HL-60/S4 treated with retinoic acid at 250 ng/mL for 4 days and 3 days (cell line): ENCODE results near the gene NCOR1.
"Not testable (repeated sequence)": the region's sequence is repeated elsewhere in the genome, so short reads cannot be mapped to it uniquely, and the experiment has no call there.

Experiments used
- in situ Hi-C: fragments of 300-500 bp; cut with MboI; formaldehyde crosslinking; loops from 2 replicates; pipeline ENCODE4 v1.7.0; 2022; ENCODE audit warnings: low sequenced_read_pairs

The NCOR1 gene

DNA sequence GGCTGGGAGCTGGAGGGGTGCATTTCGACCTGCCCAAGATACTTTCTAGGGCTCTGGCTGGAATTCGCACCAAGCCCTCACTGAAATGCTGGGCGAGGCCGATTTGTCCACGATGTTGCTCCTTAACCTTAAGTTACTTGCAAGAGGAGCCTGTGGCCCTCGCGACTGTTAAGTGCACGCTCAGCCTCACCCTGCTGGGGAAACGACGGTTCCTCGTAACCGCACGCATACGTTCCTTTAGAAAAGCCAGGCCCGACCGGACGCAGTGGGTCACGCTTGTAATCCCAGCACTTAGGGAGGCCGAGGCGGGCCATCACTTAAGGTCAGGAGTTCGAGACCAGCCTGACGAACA is 607 bp upstream of the NCOR1 start:
- in situ Hi-C loops = no loop called here

- in situ Hi-C loops = no loop called here
Measured at GRCh38 chr17:16215002-16215272, 397 bp downstream of the NCOR1 start.

DNA sequence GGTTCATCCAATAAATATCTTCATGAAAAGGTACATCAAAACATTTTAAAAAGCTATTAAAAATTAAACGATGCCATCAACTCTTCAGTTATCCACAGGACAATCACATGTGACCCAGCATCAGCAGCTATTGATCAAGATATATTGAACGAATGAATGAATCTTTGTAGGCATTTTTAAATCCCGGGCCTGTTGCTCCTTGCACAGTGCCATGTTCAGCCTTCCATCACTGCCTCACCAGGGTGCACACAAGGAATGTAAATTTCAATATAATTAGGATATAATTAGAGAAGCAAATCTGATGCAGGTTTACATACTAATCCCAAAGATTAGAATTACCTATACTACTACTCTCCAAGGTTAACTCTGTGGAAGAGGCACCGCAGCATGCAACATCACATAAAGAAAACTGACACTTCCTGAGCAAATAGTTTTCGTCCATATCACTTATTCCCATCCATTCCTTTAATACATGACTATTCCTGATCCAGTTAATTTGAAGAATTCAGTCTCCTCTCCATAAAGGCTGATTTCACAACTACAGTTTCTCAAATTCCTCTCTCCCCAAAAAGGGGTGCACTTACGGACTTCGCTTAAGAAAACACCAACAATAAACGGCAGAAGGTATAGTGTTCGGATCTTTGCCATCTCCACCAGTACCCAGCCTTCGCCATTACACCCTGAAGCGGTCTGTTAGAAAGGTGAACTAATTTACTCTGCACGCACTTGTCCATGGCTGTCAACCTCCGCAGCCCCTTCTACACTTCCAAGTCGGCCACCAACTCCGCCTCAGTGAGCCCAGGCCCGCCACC is 938 bp downstream of the NCOR1 start:
- in situ Hi-C loops = no loop called here

GRCh38 chr17:16212793-16213192 is 2.5 kb downstream of the NCOR1 start:
- in situ Hi-C loops = no loop called here

- in situ Hi-C loops = no loop called here
Measured at GRCh38 chr17:16211590-16211989, 3.7 kb downstream of the NCOR1 start.

DNA sequence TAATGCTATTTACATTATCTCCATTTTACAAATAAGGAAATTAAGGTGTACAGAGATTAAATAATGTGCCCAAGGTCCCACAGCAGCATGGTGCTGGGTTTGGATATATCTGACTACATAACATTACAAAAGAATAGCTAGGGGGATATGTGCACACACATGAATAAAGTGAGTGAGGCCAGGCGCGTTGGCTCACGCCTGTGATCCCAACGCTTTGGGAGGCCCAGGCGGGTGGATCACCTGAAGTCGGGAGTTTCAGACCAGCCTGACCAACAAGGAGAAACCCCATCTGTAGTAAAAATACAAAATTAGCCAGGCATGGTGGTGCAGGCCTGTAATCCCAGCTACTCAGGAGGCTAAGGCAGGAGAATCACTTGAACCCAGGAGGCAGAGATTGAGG is 10.6 kb downstream of the NCOR1 start:
- in situ Hi-C loops = not testable (repeated sequence)

DNA sequence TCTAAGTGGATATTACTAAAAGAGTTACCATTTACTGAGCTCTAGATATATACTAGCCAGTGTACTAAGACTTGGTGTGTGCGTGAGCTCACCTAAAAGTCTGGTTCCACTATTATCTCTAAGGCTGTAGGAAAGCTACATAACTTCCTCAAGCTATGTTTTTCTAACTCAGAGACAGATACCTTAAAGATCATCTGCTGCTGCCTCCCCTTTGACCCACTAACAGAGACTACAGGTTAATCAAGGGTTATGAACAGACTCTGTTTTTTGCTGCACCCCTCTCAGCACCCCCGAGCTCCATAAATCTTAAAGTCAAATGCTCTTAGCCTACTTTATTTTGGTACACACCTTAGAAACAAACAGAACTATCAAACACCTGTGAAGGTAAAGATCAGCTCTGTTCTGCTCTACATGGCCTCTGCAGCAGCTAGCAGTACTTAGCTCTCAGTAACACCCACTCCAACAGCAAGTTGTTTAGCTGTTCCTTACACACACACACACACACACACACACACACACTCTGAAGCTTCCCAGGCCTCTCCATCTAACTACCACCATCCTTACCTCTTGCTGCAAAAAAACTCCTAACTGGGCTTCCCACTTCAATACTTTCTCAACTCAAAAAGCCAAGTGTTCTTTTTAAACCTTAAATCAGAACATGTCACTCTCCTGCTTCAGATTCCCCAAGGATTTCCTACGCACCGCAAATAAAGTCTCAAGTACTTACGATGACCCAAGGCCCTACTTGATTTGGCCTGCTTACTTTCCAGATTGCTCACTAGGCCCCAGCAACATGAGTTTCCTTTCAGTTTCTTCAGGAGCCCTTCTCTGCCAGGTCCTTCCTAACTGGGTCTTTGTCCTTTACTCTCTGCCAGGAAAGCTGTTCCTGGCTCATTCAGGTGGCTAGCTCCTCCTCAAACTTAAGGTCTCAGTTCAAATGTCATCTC is 12.5 kb downstream of the NCOR1 start:
- in situ Hi-C loops = not testable (repeated sequence)

DNA sequence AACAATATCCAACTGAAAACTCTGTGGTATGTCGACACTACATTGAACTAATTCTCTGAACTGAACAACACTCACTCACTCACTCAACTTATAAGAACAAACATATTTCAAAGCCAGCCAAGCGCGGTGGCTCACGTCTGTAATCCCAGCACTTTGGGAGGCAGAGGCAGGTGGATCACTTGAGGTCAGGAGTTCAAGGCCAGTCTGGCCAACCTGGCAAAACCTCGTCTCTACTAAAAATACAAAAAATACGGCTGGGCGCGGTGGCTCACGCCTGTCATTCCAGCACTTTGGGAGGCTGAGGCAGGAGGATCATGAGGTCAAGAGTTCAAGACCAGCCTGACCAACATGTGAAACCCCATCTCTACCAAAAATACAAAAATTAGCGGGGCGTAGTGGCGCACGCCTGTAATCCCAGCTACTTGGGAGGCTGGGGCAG is 13.6 kb downstream of the NCOR1 start:
- in situ Hi-C loops = not testable (repeated sequence)

DNA sequence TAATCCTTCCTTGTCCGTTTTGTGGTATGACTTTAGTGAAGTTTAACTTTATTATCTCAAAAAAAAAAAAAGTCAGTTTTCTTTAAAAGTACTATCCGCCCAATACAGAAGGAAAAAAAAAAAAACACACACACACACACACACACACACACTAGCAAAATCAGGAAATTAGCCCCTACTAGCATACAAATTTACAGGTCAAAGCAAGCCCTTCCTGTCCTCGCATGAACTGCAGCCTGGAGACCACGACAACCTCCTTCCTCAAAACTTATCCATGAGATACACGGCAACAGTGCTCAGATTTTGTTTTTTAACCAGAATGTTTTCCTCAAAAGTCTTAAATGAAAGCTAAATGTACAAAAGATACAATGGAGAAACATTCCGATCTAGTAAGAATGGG is 16.2 kb downstream of the NCOR1 start:
- in situ Hi-C loops = no loop called here

GRCh38 chr17:16197276-16197675 is 18.1 kb downstream of the NCOR1 start:
- in situ Hi-C loops = no loop called here

- in situ Hi-C loops = not testable (repeated sequence)
Measured at GRCh38 chr17:16194307-16194835, 21.0 kb downstream of the NCOR1 start.

DNA sequence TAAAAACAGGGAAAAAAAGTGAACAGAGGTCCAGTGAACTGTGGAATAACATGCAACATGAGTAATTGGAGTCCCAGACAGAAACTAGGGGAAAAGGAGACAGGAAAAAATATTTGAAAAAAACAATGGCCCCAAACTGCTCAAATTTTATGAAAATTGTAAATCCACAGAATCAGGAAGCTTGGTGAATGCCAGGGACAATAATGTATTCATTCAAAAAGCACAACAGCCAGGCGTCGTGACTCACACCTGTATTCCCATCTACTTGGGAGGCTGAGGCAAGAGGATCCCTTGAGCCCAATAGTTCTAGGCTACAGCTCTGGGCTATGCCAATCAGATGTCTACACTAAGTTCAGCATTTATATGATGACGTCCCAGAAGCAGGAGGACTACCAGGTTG is 23.7 kb downstream of the NCOR1 start:
- in situ Hi-C loops = no loop called here

DNA sequence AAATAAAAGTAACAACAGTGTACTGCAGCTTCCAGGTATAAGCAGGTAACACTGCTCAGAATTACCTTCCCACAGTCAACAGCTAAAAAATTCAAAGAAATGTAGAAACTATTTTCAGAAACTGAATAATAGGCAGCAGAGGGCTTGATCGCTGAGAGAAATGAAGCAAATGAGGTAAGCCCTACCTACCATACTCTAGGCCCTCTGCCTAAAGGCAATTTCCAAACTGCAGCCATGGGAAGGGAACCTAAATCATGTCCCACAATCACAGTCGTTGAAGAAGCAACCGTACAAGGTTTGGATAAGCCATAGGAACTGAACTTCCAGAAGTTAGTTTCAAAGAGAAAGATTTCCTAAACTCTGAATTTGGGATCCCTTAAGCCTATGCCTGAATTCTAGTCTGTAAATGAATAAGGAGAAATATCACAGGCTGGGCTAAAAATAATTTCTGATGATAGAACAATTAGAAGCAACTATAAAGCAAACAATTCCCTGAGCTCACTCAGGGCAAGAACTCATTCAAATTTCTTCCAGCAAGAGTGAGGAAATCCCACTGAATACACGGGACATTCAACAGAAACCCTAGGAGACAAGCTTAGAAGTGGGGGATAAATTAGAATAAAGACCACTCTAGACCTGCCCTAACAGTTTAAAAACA is 24.5 kb downstream of the NCOR1 start:
- in situ Hi-C loops = no loop called here

- in situ Hi-C loops = no loop called here
Measured at GRCh38 chr17:16189791-16190348, 25.5 kb downstream of the NCOR1 start.

- in situ Hi-C loops = no loop called here
Measured at GRCh38 chr17:16187642-16188041, 27.7 kb downstream of the NCOR1 start.

DNA sequence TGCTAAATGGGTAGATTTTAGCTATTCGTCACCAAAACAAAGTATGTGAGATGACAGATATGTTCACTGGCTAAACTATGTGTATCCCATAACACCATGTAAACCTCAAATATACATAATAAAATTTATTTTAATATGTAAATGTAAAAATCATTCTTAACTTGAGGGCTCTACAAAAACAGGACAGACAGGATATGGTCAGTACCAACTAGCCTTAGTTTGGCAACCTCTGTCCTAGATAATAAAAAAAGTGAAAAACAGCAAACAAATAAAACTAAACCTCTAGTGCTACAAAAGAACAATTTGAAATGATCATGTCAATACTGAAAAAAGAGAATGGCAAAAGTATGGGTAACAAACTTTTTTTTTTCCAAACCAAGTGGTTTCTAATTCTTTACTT is 33.8 kb downstream of the NCOR1 start:
- in situ Hi-C loops = no loop called here

GRCh38 chr17:16178836-16179235 is 36.5 kb downstream of the NCOR1 start:
- in situ Hi-C loops = no loop called here

DNA sequence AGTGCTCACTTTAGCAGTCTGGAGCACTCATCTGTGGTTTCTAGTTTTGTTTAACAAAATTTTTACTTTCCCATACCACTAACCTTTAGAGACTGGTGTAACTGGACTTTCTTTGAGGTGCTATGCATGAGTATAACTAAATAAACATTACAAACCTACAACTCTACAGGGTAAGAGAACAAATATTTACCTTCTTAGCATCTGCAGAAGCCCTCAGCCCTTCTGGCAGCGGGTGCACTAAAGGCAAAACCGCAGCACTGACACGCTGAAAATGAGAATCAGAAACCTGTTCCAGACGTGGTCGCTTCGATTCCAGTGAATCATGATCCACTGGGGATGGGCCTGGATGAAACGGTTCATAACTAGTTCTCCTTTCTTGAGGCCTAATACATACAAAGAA is 43.7 kb downstream of the NCOR1 start:
- in situ Hi-C loops = no loop called here

DNA sequence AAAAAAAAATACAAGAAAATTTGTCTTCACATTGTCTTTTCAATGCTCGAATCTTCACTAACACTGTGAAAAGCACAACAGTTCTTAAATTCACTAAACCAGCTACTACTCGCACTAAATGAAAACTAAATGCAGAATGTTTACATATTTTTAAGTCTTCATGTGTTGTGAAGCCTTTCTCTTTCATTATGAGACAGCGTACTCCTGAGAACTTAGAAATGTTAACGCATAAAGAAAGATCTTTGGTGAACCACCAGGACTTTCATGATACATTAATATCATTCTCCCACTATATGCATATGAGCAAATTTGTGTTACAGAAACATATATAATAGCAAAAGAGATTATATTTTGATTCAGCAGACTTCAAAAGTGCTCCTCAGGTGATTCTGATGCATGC is 48.6 kb downstream of the NCOR1 start:
- in situ Hi-C loops = not testable (repeated sequence)

DNA sequence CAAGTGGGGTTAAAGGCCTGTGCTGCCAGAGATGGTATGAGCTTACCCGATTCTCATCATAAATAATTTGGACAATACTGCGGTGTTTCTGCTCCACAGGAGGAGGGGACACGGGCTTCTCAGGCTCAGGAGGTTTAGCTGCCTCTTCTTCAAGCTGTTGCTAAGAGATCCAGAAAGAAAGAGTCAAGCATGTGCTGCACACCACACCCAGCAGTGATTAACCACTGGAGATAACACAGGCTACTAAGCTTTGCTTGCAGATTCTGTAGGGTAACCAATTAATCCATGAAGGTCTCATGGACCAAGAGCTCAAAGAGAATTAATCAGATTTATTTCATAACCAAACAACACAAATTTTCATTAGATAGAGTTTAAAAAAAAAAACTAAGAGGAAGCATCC is 56.6 kb downstream of the NCOR1 start:
- in situ Hi-C loops = no loop called here

DNA sequence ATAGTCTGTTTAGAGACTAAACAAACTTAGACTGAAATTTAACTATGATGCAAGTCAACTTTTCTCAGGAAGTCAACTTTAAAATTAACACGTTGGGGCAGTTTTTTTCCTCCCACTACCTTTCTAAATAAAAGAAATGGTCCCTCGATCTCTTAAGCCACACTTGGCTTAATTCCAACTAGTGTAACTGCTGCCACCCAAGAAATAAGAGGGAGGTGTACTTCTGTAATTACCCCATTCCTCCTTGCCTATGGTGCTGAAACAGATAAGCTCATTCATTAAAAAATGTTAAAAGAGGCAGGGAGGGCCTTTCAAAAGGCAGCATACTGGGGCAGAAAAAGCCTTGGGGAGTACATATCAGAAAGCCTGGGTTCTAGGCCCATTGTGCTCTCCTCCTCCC is 59.8 kb downstream of the NCOR1 start:
- in situ Hi-C loops = no loop called here
